Measurements from ENCODE around the gene ANKRD55. TPM values are rescaled to one million over a fixed set of nuclear protein-coding genes. Genes with fewer than 3 reads are reported as not detected.
"Not testable (repeated sequence)": the region's sequence is repeated elsewhere in the genome, so short reads cannot be mapped to it uniquely, and the experiment has no call there.

The ANKRD55 gene
- total RNA-seq, 1 experiment from 2014 or later: not detected

DNA sequence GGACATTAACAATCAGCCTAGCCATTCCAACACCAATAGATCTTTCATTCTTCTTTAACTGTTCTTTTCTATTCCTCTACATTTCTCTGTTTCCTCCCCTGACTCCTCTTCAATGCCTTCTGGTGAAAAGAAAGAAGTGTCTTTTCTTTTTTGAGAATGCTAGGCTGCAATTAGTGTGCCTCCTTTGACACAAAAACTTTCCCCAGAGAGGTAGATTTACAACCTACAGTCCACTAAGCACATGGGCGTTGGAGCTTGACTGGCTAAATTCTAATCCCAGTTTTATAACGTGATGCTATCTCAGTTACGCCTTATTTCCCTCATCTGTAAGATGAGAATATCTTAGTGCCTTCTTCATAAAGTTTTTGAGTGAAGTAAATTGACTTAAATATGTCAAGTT lies 16.9 kb upstream of the ANKRD55 start:
- TF ChIP-seq, protein P1, sequence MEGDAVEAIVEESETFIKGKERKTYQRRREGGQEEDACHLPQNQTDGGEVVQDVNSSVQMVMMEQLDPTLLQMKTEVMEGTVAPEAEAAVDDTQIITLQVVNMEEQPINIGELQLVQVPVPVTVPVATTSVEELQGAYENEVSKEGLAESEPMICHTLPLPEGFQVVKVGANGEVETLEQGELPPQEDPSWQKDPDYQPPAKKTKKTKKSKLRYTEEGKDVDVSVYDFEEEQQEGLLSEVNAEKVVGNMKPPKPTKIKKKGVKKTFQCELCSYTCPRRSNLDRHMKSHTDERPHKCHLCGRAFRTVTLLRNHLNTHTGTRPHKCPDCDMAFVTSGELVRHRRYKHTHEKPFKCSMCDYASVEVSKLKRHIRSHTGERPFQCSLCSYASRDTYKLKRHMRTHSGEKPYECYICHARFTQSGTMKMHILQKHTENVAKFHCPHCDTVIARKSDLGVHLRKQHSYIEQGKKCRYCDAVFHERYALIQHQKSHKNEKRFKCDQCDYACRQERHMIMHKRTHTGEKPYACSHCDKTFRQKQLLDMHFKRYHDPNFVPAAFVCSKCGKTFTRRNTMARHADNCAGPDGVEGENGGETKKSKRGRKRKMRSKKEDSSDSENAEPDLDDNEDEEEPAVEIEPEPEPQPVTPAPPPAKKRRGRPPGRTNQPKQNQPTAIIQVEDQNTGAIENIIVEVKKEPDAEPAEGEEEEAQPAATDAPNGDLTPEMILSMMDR (conservative IDR thresholded peaks at IDR 0.05; ENCODE audit: low read depth, low read length): no peak
- TF ChIP-seq EZH2phosphoT487 (IDR thresholded peaks at IDR 0.05; ENCODE audit: borderline replicate concordance, low read length) (no peak), EZH2 (IDR thresholded peaks at IDR 0.05; ENCODE audit: low read length, unreplicated experiment) (no peak)
- no TSS peak for BruUV-seq (replicated peaks)
- no peaks in the 10 kb centered on the region for H3K79me2 ChIP-seq (ENCODE audit: low read length)
- ATAC-seq: no peak
- H3K4me1 ChIP-seq (ENCODE audit: insufficient read depth, low read length): no peaks in the 10 kb centered on the region
- H3K4me2 ChIP-seq (ENCODE audit: low read length): no peak overlapping the region
- ChIA-PET POLR2A (ENCODE audit: unreplicated experiment) (no interaction called here), CTCF (no interaction called here)
- H3K36me3 ChIP-seq (ENCODE audit: low read depth, low read length): no peaks in the 10 kb centered on the region
- no peaks in the 10 kb centered on the region for H3F3A ChIP-seq (ENCODE audit: low read length, unreplicated experiment)
- no peaks in the 10 kb centered on the region for H3K9me3 ChIP-seq (ENCODE audit: low read length)
- H3K27me3 ChIP-seq (ENCODE audit: low read length): no peaks in the 10 kb centered on the region
- no peak overlapping the region for H3K9ac ChIP-seq (ENCODE audit: low read length)
- no peak for DNase-seq
- no peak overlapping the region for H3K4me3 ChIP-seq (ENCODE audit: low read length)
- intact Hi-C loops (cut with micrococcal nuclease): no loop called here
- no peaks in the 10 kb centered on the region for H3K9me2 ChIP-seq (replicated peaks; ENCODE audit: low read length)
- H2AFZ ChIP-seq (ENCODE audit: low read length): no peak overlapping the region
- no peak overlapping the region for H3K27ac ChIP-seq (ENCODE audit: low read length)
- no peaks in the 10 kb centered on the region for H4K20me1 ChIP-seq (ENCODE audit: low read length)

DNA sequence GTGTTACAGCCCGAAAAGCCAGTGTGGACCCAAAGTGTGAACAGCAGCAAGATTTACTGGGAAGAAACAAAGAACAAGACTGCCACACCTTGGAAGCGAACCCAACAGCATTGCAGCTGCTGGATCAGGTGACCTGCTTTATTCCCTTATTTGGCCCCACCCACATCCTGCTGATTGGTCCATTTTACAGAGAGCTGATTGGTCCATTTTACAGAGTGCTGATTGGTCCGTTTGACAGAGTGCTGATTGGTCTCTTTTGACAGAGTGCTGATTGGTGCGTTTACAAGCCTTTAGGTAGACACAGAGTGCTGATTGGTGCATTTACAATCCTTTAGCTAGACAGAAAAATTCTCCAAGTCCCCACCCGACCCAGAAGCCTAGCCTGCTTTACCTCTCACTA lies 16.0 kb upstream of the ANKRD55 start:
- H3K4me2 ChIP-seq (ENCODE audit: low read length); CTCF ChIA-PET; ATAC-seq; H3K4me1 ChIP-seq (ENCODE audit: insufficient read depth, low read length); H2AFZ ChIP-seq (ENCODE audit: low read length); H3K9me3 ChIP-seq (ENCODE audit: low read length); H3K4me3 ChIP-seq (ENCODE audit: low read length); BruUV-seq (replicated peaks); H3K27ac ChIP-seq (ENCODE audit: low read length); POLR2A ChIA-PET (ENCODE audit: unreplicated experiment); intact Hi-C loops (cut with micrococcal nuclease); DNase-seq; H3F3A ChIP-seq (ENCODE audit: low read length, unreplicated experiment); H3K79me2 ChIP-seq (ENCODE audit: low read length); H3K27me3 ChIP-seq (ENCODE audit: low read length); H3K9ac ChIP-seq (ENCODE audit: low read length); H4K20me1 ChIP-seq (ENCODE audit: low read length); H3K9me2 ChIP-seq (replicated peaks; ENCODE audit: low read length); H3K36me3 ChIP-seq (ENCODE audit: low read depth, low read length): not testable (repeated sequence)

DNA sequence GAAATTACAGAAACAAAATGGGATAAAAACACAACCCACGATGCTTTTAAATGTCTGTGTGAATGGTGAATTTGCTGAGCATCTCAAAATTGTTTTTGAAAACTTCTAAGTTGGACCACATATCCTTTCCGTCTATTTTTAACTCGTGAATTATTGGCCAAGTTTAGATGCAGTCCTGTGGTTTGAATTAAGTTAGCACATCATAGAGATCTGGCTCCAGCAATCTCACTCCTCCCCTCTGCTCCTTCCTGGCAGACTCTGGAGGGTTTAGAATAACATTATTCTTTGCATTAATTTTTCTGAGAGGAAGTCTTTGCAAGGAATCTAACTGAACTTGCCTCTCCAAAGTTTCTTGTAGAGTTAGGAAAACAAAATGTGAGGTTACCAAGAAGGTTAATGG lies 14.5 kb upstream of the ANKRD55 start:
- Histone ChIP-seq H3K36me3 (ENCODE audit: low read depth, low read length) (no peaks in the 10 kb centered on the region), H3K4me2 (ENCODE audit: low read length) (no peak overlapping the region), H3K4me1 (ENCODE audit: insufficient read depth, low read length) (no peaks in the 10 kb centered on the region), H4K20me1 (ENCODE audit: low read length) (no peaks in the 10 kb centered on the region), H3K79me2 (ENCODE audit: low read length) (no peaks in the 10 kb centered on the region), H3K27me3 (ENCODE audit: low read length) (no peaks in the 10 kb centered on the region), H3K9me3 (ENCODE audit: low read length) (no peaks in the 10 kb centered on the region), H3K4me3 (ENCODE audit: low read length) (no peak overlapping the region), H2AFZ (ENCODE audit: low read length) (no peak overlapping the region), H3K9ac (ENCODE audit: low read length) (no peak overlapping the region), H3K27ac (ENCODE audit: low read length) (no peak overlapping the region), H3K9me2 (replicated peaks; ENCODE audit: low read length) (no peaks in the 10 kb centered on the region), H3F3A (ENCODE audit: low read length, unreplicated experiment) (no peaks in the 10 kb centered on the region)
- DNase-seq (no peak), ATAC-seq (no peak)
- ChIA-PET POLR2A (ENCODE audit: unreplicated experiment) (no interaction called here), CTCF (no interaction called here)
- no TSS peak for BruUV-seq (replicated peaks)
- intact Hi-C loops (cut with micrococcal nuclease): no loop called here
- TF ChIP-seq EZH2 (IDR thresholded peaks at IDR 0.05; ENCODE audit: low read length, unreplicated experiment): no peak
- TF ChIP-seq, protein P1 (conservative IDR thresholded peaks at IDR 0.05; ENCODE audit: low read depth, low read length): no peak
- no peak for TF ChIP-seq EZH2phosphoT487 (IDR thresholded peaks at IDR 0.05; ENCODE audit: borderline replicate concordance, low read length)
